ACC112 (cell line): ENCODE results near the gene NHERF2.

Experiments used
- H2AFZ ChIP-seq: fragments of 200-600 bp; sonication (generic); one replicate; pipeline ENCODE4 v1.6.0; 2017; ENCODE audit warnings: antibody characterized with exemption, low read length; ENCODE audit not compliant: unreplicated experiment
- H3K27ac ChIP-seq: fragments of 200-600 bp; sonication (generic); 2 replicates; pipeline ENCODE4 v1.5.1; 2014; ENCODE audit warnings: low read depth, mild to moderate bottlenecking, antibody characterized with exemption, low read length, moderate library complexity
- H3K27me3 ChIP-seq: fragments of 200-600 bp; sonication (generic); 2 replicates; pipeline ENCODE4 v1.6.1; 2014; ENCODE audit warnings: mild to moderate bottlenecking, antibody characterized with exemption, low read length, moderate library complexity, mixed read lengths; ENCODE audit not compliant: insufficient read depth
- H3K36me3 ChIP-seq: fragments of 200-600 bp; sonication (generic); 2 replicates; pipeline ENCODE4 v1.6.1; 2016; ENCODE audit warnings: mild to moderate bottlenecking, antibody characterized with exemption, low read length, moderate library complexity, mixed read lengths; ENCODE audit not compliant: insufficient read depth
- H3K4me1 ChIP-seq: fragments of 200-600 bp; sonication (generic); one replicate; pipeline ENCODE4 v1.6.1; 2016; ENCODE audit warnings: low read length, mixed read lengths; ENCODE audit not compliant: insufficient read depth, unreplicated experiment, control insufficient read depth
- H3K4me3 ChIP-seq: fragments of 200-600 bp; sonication (generic); 2 replicates; pipeline ENCODE4 v1.5.1; 2014; ENCODE audit warnings: mild to moderate bottlenecking, low read depth, low read length
- H3K79me2 ChIP-seq: fragments of 200-600 bp; sonication (generic); one replicate; pipeline ENCODE4 v1.6.0; 2016; ENCODE audit warnings: low read length; ENCODE audit not compliant: control insufficient read depth, unreplicated experiment, insufficient read depth

Gene NHERF2

DNA sequence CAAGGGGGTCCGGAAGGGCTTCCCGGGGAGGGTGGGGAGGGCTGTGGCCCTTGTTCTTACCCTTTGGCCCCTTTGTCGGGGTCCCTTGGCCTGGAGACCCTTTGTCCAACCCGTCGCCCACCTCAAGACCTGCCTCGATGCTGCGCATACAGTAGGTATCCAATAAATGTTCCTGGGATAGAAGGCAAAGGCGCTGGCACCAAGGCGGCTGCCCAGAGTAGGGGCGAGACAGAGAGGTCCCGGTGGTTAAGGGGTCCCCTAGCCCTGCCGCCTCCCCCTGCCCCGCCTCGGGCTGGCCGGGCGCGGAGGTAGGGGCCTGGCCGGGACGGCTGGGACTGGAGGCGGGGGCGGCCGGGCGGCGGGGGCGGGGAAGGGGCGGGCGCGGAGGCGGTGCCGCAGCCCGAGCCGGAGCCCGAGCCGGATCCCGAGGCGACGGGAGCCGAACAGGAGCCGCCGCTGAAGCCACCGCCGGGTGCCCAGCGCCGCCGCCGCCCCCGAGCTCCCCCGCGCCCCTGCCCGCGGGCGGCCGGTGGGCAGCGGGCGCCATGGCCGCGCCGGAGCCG lies at the start of gene NHERF2:
NHERF2 (plus strand) TSS at position 442 of the 563 bp plus-strand sequence; CDS start at position 546, 104 bp downstream.
- Histone ChIP-seq H3K36me3 (no peaks in the 10 kb centered on the region), H3K27me3 (no peaks in the 10 kb centered on the region), H3K79me2 (no peaks in the 10 kb centered on the region), H3K4me3 (peak within 1 kb of the TSS; percentile 79), H2AFZ (no peak within 1 kb of the TSS), H3K4me1 (peaks cover 4% of the 10 kb centered on the region), H3K27ac (no peak within 1 kb of the TSS)

DNA sequence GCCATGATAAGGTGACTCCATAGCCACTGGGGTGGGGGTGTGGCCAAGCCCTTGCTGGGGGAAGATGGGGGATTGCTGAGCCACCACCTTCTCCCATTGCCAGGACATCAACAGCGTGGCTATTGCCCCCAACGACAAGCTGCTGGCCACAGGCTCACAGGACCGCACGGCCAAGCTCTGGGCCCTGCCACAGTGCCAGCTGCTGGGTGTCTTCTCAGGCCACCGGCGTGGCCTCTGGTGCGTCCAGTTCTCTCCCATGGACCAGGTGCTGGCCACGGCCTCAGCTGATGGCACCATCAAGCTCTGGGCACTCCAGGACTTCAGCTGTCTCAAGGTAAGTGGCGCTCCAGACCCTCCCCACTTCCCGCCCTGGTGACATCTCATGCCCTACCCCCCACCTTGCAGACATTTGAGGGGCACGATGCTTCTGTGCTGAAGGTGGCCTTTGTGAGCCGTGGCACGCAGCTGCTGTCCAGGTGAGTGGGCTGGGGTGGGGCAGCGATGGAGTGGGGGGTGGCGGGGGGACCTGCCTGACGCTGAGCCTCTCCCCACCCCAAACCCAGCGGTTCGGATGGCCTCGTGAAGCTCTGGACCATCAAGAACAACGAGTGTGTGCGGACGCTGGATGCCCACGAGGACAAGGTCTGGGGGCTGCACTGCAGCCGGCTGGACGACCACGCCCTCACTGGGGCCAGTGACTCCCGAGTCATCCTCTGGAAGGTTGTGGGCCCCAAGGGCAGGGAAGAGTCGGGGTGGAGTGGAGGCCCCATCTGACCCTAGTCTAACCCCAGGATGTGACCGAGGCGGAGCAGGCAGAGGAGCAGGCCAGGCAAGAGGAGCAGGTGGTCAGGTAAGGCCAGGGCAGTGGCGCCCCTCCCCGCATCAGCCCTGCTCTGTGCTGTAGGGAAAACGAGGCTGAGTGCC lies 49.5 kb upstream of the NHERF2 start:
- peaks cover 19% of the 10 kb centered on the region for H3K79me2 ChIP-seq
- H3K36me3 ChIP-seq, result peaks cover 4% of the 10 kb centered on the region; the same call in 1 of the 2 replicates
- no peak overlapping the region for H3K4me3 ChIP-seq
- peaks cover 3% of the 10 kb centered on the region for H3K4me1 ChIP-seq
- peaks cover 32% of the 10 kb centered on the region for H3K27me3 ChIP-seq
- H3K27ac ChIP-seq, result no peak overlapping the region
- no peak overlapping the region for H2AFZ ChIP-seq

GRCh38 chr16:1977875-1978268 lies 48.8 kb upstream of the NHERF2 start:
- H2AFZ ChIP-seq, result no peak overlapping the region
- peaks cover under 1% of the 10 kb centered on the region for H3K4me1 ChIP-seq
- peaks cover 38% of the 10 kb centered on the region for H3K27me3 ChIP-seq
- no peak overlapping the region for H3K4me3 ChIP-seq
- peaks cover 4% of the 10 kb centered on the region; the same call in 1 of the 2 replicates for H3K36me3 ChIP-seq
- H3K79me2 ChIP-seq, result peaks cover 14% of the 10 kb centered on the region
- no peak overlapping the region for H3K27ac ChIP-seq

DNA sequence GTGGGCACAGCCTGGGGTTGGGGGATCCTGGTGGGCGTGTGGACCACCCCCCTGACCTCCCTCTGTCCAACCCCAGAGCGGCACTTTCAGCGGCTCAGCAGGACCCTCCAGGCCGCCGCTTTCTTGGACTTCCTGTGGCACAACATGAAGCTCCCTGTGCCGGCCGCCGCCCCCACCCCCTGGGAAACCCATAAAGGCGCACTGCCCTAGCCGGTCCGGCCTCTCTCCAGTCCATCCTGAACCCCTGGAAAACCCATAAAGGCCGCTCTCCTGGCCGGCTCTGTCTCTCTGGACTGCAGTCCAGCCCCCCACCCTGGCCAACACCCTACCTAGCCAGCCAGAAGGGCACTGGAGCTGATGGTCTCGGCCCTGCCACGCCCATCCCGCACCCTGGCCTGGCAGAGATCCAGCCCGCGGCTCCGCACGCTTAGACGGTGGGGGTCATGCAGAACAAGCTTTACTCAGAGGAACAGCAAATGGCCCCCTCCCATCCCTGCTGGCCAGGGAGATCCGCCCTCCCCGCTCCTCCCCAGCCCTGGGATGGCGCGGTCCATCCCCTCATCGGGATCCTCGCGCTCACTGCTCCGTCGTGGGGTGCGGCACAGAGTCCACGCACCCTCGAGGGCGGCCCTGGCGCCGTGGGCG lies 48.1 kb upstream of the NHERF2 start:
- no peak overlapping the region for H3K27ac ChIP-seq
- H3K36me3 ChIP-seq, result peaks cover 4% of the 10 kb centered on the region; the same call in 1 of the 2 replicates
- H3K4me3 ChIP-seq, result no peak overlapping the region
- peaks cover 8% of the 10 kb centered on the region for H3K79me2 ChIP-seq
- H3K27me3 ChIP-seq, result peaks cover 42% of the 10 kb centered on the region
- no peak overlapping the region for H2AFZ ChIP-seq
- H3K4me1 ChIP-seq, result no peaks in the 10 kb centered on the region

DNA sequence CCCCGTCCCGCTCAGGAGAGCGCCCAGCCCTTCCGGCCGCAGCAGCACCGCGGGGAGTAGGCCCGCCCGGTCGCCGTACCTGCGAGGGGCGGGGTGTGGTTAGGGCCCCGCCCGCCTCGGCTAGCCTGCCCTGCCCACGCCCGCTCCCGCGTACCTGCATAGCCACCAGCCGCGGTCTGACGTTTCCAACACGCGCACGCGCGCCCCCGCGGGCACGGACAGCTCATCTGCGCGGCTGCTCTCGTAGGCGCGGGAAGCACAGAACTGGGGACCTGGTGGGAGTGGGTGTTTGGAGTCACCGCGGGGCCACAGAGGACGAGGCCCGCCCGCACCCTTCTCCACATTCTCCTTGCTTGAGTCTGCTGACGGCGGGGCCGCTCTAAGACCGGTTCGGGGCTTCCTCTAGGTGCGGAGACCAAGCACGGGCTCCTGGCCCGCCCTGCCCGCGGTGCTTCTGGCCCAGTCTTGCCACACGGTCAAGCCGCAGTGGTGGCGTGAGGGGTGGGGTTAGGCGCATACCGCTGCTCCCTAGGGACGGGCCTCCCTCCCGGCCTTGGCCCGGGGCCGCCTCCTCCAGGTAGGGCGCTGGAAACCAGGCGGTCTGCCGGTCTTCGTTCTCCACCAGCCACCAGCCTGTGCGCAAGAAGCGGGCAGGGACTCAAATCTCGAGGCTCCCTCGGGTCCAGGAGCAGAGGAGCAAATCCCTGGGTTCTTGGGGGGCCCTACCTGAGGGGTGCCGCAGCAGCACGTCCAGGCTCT lies 47.3 kb upstream of the NHERF2 start:
- no peaks in the 10 kb centered on the region for H3K79me2 ChIP-seq
- H3K4me1 ChIP-seq, result no peaks in the 10 kb centered on the region
- H2AFZ ChIP-seq, result no peak overlapping the region
- no peak overlapping the region for H3K27ac ChIP-seq
- peaks cover 42% of the 10 kb centered on the region for H3K27me3 ChIP-seq
- peaks cover 4% of the 10 kb centered on the region; the same call in 1 of the 2 replicates for H3K36me3 ChIP-seq
- no peak overlapping the region for H3K4me3 ChIP-seq

- no peak overlapping the region for H3K4me3 ChIP-seq
- H2AFZ ChIP-seq, result no peak overlapping the region
- peaks cover 6% of the 10 kb centered on the region for H3K79me2 ChIP-seq
- peaks cover 6% of the 10 kb centered on the region for H3K4me1 ChIP-seq
- H3K27ac ChIP-seq, result no peak overlapping the region
- peaks cover 42% of the 10 kb centered on the region for H3K27me3 ChIP-seq
- peaks cover 4% of the 10 kb centered on the region; the same call in 1 of the 2 replicates for H3K36me3 ChIP-seq
These were observed 46.5 kb upstream of the NHERF2 start for GRCh38 chr16:1980030-1980769.

DNA sequence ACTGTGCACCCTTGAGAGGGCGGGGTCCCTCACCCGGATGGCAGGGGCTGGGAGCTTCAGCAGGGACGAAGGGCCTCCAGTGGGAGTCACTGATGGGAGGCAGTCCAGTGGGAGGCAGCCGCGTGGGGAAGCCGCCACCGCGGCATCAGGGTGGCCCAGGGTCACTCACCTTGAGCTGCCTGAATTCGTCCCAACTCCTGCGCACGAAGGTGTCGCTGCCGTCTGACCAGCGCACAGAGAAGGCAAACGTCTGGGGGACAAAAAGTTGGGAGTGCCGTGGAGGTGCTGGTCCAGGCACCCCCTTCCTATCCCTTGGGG lies 46.0 kb upstream of the NHERF2 start:
- Histone ChIP-seq H3K4me1 (peaks cover 11% of the 10 kb centered on the region), H3K27me3 (peaks cover 42% of the 10 kb centered on the region), H3K27ac (no peak overlapping the region), H2AFZ (no peak overlapping the region), H3K79me2 (peaks cover 11% of the 10 kb centered on the region), H3K36me3 (peaks cover 4% of the 10 kb centered on the region; the same call in 1 of the 2 replicates), H3K4me3 (no peak overlapping the region)

DNA sequence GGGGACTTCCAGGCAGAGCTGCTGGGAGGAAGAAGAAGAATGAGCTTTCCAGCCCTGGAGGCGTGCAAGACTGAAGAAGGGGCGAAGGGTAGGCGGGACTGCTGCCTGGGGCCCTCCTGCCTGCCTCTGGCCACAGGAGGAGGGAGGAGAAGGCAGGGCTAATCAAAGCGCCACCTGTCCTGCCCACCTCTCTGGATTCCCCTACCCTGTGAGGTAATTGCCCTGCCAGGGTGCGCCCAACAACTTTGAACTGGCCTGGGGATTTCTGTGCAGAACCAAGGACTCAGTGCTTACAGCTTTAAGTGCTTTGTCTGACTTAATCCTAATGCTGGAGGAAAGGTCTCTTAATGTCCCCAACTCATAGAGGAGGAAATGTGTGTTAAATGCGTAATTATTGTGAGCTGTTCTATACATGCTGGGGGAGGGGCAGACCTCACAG lies 45.3 kb upstream of the NHERF2 start, which contains the start of gene NOXO1:
NOXO1 (minus strand) TSS at position 72 of the 439 bp plus-strand sequence. CDS start 290 bp downstream, outside the sequence.
- no peak within 1 kb of the TSS for H3K27ac ChIP-seq
- H3K4me1 ChIP-seq, result peaks cover 11% of the 10 kb centered on the region
- H3K4me3 ChIP-seq, result no peak within 1 kb of the TSS
- H2AFZ ChIP-seq, result no peak within 1 kb of the TSS
- peaks cover 42% of the 10 kb centered on the region for H3K27me3 ChIP-seq
- H3K36me3 ChIP-seq, result peaks cover 6% of the 10 kb centered on the region; the same call in 1 of the 2 replicates
- H3K79me2 ChIP-seq, result peaks cover 15% of the 10 kb centered on the region

GRCh38 chr16:1982013-1982433 lies 44.7 kb upstream of the NHERF2 start:
- Histone ChIP-seq H3K79me2 (peaks cover 15% of the 10 kb centered on the region), H3K4me1 (peaks cover 11% of the 10 kb centered on the region), H3K27me3 (peaks cover 42% of the 10 kb centered on the region), H3K36me3 (peaks cover 10% of the 10 kb centered on the region; the same call in 1 of the 2 replicates), H3K27ac (no peak overlapping the region), H3K4me3 (no peak overlapping the region), H2AFZ (no peak overlapping the region)
